Measurements from ENCODE around the gene GPR108.
"Not testable (repeated sequence)": the region's sequence is repeated elsewhere in the genome, so short reads cannot be mapped to it uniquely, and the experiment has no call there.

Gene GPR108

DNA sequence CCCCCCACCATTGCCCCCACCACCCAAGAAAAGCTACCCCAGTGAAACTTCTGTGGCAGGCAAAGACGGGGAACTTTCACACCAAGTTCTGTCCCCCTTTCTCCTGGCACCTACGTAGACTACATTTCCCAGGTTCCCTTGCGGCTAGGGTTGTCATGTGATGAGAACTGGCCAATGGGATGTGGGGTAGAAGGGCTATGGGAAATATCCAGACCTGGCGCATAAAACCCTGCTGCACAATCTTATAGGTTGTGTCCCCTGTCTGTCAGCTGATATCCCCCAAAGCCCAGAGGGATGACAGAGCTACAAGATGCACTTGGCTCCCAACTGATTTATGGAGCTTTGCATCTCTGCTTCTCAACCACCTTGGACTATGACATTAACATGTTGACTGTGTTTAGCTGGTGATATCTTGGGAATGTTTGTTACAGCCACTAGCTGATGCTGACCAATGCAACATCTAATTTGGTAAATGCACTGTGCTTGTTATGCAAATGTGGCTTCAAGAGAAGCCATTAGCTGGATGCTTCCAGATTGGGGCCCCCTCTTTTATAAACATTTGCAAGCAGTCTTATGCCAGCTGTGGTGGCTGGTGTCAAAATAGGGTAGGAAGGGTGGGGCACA lies 23.8 kb upstream of the GPR108 start:
- peak; percentile 59 for DNase-seq (ENCODE audit: low spot score)

DNA sequence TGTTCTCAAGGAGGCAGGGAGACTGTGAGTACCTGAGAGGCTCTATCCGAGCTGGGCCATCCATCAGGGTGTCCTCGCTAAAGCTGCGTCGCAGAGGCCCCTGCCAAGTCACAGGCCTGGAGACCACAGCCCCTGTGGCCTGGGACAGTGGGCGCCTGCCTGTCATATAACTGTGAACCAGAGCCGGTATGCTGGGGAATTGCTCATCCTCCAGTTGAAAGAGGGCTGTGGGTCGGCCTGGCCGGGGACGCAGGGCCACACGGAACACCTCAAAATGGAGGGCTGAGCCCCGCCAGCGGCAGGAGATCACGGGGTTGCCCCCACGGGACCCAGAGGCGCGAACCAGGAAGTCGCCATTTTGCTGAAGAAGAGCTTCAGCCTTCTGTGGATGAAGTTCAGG lies 23.2 kb upstream of the GPR108 start:
- no peak for DNase-seq (ENCODE audit: low spot score)

DNA sequence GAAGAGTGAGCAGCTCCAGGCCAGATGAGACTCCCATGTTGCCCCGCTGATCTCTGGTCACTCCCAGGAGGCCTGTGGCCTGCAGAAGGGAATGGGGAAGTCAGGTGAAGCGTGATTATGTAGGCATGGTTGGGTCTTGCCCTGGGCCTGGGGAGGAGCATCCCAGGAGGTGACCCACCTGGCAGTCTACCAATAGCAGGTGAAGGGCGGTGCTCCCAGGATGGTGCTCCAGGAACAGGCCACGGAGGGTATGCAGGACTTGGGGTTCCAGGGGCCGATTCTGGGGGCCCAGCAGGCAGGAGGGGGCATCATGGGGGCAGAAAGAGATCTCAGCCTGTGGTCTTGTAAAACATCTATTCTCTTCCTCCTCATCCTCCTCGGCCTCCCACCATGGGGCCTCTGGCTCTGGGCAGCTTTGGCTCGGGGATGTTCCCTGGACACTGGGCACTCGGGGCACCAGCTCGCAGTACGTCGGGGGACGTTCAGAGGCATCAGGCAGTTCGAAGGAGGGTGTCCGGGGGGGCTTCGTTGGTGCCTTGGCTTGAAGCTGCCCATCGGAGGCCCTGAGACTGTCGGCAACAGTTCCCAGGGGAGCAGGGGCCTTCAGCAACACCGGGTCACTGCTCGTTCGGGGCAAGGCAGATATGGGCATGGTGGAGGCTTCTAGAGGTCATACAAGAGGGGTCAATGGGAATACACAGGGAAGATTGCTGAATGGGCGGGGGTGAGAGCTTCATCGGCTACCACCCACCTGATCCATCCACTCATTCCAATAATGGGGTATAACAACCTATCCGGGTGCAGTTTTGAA lies 17.5 kb upstream of the GPR108 start:
- no peak for DNase-seq (ENCODE audit: low spot score)

DNA sequence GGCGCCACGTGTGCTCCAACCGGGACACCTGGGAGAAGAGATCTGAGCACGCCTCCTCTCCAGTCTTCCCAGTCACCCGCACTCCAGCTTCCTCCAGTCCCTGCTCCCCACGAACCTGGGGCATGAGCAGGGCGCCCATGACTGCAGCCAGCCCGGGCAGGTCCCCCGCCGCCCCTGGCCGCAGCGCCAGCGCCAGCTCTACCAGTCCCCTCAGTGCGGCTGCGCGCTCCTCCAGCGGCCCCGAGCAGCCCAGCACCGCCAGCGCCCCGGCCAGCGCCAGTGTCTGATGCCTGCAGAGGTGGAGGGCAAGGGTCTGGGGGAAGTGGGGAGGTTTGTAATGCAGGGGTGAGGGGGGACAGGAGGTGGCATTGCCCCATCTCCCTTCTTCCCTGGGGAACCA lies 16.8 kb upstream of the GPR108 start:
- DNase-seq (ENCODE audit: low spot score) = no peak

DNA sequence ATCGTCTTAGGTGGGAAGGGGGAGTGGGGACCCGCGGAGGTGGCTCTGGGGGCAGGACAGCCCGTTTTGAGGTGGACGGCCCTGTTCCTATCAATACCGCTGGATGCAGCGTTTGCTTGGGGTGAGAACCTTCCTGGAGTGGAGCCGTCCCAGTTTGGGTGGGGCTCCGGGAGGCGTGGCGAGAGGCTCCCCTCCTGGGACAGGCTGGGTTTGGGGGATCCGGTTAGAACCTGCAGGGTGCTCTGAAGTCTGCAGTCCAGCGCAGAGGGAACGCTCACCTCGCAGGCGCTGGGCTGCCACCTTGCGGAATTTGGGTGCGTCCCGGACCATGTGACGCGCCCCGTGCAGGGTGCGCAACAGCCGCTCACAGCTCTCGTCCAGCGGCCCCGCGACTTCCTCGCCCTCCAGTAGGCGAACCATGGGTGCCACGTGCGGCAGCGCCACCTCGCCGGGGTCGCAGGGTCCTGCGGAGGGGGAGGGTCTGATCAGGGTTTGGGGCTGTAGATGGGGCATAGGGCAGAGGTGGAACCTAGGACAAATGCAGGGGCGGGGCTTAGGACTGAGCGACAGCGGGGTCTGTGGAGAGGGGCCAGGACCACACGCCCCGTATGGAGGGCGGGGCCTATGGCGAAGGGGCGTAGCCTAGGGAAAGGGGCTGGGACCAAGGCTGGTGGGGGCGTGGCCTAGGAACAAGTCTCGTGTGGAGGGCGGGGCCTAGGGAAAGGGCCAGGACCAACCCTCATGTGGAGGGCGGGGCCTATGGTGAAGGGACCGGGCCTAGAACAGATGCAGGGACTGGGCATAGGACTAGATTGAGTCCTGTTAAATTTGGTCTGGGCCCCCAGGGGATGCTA lies 16.0 kb upstream of the GPR108 start:
- DNase-seq (ENCODE audit: low spot score) = peak; percentile 89

DNA sequence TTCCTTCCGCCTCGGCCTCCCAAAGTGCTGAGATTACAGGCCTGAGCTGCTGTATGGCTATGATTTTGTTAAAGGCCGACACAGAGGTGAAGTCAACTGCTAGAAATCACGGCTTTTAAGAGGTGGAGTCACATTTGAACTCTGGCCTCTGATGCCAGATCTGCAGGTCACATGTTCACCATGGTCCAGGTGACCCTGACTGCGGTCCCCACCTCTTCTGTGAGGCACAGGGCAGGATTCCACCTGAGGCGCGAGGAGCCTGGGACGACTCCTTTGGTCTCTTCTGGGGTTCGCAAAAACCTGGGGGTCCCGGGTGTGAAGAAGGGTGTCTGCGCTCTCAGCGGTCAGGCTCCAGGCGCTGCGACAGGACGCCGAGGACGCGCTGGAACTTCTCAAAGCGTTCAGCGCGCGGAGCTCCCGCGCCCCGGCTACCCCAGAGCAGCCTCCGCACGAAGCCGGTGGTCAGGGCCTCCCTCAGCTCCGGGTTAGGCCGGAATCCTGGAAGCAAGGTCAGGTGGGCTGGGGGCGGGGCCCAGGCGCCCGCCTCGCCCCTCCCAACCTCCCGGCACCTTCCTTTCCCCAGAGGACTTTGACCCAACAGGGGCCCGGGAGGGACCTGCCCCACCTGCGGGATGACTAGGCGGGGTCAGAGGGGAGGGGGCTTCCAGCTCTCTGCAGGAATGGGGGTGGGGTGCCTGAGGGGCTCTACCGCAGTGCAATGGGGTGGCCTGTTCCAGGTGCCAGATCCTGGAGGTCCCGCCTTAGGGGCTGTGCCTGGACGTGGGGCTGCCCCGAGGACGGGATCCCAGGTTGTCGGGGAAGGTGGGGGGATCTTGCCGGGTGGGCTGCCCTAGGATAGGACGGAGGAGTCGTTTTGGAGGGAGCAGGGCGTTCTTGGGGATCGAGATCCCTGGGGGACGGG lies 15.1 kb upstream of the GPR108 start:
- DNase-seq (ENCODE audit: low spot score) = peak; percentile 38

DNA sequence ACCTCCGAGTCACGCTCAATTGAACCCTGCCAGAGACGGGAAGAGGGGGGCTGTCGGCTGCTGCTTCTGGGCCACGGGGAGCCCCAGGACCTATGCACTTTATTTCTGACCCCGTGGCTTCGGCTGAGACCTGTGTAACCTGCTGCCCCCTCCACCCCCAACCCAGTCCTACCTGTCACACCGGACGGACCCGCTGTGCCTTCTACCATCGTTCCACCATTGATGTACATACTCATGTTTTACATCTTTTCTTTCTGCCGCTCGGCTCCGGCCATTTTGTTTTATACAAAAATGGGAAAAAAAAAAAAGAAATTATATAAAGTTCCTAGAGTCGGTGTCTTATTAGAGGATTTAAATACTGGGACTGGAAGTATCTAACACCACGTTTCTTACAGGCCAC lies 13.8 kb upstream of the GPR108 start:
- no peak for DNase-seq (ENCODE audit: low spot score)

DNA sequence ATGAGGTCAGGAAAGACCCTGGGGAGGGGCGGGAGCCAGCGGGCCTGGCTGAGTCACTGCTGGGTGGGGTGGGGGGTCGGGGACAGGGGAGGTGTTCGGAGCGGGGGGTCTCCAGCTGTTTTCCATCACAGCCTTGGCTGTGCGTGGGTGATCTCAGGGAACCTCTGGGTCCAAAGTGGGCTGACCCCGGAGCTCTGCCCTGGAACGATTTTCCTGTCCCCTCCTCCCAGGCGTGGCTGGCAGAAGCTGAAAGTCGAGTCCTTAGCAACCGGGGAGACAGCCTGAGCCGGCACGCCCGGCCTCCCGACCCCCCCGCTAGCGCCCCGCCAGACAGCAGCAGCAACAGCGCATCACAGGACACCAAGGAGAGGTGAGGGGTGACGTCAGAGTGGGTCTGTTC lies 12.7 kb upstream of the GPR108 start:
- DNase-seq (ENCODE audit: low spot score) = peak; percentile 45

DNA sequence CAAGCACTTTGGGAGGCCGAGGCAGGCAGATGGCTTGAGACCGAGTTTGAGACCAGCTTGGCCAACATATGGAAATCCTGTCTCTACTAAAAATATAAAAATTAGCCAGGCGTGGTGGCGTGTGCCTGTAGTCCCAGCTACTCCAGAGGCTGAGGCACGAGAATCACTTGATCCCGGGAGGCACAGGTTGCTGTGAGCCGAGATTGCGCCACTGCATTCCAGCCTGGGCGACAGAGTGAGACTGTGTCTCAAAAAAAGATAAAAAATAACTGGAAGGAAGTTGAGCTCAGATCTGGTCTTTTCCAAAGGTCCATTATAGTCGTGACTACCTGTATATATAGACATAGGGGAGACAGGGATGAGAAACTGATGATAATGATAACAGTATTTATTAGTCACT lies 11.2 kb upstream of the GPR108 start:
- DNase-seq (ENCODE audit: low spot score) = not testable (repeated sequence)

DNA sequence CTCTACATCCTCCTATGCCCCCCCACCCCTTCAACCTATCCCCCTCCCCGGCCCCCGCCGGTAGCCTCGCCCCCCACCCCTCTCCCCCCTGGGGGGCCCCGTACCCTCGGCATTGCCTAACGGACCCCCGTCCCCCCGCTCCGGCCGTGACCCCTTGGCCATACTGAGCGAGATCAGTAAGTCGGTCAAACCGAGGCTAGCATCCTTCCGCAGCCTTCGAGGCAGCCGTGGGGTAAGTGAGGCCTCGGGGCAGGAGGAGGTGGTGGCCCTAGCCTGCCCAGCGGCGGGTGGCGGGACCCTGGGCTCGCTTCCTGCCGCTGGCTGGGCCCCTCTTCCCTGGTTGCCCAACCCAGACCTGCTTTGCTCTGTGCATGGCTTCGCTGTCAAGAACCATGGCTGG lies 8.6 kb upstream of the GPR108 start:
- no peak for DNase-seq (ENCODE audit: low spot score)

DNA sequence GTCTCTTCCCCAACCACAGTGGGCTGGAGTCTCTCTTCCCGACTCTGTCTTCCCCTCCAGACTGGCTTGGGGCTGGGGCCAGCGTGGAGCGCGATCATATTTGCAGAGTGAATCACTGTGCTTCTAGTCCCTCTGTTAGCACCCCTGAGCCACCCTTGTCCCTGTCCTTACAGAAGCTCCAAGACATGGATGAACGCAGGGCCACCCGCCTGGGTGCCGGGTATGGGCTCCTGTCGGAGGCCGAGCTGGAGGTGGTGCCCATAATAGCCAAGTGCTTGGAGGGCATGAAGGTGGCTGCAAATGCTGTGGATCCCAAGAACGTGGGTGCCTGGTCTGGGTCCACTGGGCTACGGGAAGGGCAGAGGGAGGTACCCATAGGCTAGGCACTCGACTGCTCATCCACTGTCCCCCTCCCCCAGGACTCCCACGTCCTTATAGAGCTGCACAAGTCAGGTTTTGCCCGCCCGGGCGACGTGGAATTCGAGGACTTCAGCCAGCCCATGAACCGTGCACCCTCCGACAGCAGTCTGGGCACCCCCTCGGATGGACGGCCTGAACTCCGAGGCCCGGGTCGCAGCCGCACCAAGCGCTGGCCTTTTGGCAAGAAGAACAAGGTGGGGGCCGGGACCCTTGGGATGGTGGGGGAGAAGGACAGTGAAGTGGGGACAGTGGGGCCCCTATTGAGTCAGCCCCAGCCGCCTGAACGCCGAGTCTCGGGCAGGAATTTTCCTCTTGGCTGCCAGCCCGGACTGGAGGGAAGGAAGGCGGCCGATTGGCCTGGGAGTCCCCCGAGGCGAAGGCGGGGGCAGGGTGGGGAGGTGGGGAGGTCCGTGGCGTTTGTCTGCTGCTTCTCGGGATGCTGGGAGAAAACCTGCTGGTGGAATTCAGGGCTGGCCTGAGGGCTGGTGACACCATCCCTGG lies 7.3 kb upstream of the GPR108 start:
- DNase-seq (ENCODE audit: low spot score) = peak; percentile 88

DNA sequence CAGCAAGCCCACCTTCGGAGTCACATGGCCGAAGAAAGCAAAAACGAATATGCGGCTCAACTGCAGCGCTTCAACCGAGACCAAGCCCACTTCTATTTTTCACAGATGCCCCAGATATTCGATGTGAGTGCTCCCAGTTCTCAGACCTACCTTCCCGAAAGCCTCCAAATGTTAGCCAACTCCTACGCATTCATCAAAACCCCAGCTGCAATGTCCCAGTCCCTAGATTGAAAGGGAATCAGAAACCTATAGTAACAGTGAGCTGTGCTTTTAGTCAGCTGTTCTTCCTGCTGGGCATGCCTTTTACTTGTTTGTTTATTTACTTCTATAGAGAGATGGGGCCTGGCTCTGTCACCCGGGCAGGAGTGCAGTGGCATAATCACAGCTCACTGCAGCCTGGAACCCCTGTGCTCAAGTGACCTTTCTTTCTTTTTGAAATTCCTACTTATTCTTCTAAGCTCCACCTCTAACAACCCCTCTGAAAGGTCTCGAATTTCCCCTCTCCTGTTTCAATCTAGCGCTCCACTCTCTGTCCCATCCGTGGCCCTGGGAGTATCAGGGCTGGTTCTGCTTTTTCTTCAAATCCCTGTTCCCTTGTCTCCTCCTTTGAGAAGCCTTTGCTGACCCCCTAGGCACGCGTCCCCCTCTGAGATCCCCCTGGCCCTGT lies 6.5 kb upstream of the GPR108 start:
- no peak for DNase-seq (ENCODE audit: low spot score)

DNA sequence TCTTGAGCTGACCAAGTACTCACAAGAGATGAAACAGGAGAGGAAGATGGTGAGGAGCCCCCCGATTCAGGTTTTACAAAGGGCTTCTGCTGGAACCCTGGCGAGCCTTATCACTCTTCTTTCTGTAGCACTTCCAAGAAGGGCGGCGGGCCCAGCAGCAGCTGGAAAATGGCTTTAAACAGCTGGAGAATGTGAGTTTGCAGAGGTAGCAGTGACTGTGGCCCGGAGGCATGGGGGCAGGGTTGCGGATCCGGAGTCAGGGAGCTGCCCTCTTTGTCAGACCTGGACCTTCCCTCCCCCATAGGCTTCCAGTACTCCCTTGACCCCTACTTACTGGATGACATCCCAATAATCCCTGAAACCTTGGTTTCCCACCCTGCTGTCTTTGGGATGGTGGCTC lies 5.7 kb upstream of the GPR108 start:
- DNase-seq (ENCODE audit: low spot score) = no peak

DNA sequence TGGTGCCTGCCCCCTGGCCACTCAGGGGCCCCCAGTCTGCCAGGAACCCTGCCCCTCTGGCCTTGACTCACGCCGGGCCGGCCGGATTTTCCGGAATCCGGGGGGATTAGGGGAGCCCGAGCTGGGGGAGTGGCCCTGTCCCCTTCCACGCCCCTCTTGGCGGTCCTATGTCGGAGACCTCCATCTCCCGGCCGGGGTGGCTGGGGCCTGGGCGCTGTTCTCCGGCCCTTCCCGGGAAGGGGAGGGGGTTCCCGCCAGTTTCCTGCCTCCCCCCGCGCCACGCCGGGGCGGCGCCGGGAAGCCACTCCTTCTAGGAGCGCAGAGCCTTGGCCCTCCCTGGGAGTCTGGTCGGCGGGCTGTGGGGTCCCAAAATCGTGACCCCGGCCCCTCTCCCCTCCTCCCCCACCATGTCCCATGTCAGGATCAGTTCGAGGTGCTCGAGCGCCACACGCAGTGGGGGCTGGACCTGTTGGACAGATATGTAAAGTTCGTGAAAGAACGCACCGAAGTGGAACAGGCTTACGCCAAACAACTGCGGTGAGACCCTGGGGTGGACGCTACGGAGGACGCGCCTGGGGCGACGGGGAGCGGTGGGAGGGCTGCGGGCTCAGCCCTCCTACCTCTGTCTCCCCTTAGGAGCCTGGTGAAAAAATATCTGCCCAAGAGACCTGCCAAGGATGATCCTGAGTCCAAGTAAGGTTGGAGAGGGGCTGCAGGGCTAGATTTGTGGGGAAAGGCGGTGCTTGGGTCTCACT lies 3.4 kb upstream of the GPR108 start:
- peak; percentile 67 for DNase-seq (ENCODE audit: low spot score)

DNA sequence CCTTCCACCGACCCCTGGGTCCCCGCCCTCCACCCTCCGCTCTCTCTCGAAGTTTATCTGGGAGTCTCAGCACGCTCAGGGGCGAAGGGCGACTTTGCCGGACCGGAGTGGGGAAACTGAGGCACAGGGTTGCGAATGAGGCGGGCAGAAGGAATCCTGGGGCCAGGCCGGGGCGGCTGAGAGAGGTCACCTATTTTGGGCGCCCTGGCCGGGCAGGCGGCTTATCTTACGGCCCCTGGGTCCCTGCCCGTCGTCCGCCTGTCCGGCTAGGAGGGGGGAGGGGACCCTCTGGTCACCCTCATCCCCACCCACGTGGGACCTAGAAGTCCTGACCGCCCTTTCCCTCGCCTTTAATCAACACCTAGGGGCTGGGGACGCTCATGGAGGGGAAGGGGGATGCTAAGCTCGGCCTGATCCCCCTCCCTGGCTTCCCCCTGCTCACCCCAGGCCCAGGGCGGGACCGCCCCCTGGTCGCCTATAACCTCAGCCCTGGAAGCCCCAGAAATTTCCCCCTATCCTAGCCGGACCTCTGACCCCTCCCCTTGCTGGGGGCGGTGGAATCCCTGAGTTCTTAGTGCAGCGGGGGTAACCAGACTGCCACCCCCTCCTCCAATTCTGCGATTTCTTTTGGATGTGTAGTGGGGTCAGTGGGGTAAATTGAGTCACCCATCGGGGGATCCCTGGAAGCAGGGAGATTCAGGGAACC lies 2.7 kb upstream of the GPR108 start:
- no peak for DNase-seq (ENCODE audit: low spot score)

DNA sequence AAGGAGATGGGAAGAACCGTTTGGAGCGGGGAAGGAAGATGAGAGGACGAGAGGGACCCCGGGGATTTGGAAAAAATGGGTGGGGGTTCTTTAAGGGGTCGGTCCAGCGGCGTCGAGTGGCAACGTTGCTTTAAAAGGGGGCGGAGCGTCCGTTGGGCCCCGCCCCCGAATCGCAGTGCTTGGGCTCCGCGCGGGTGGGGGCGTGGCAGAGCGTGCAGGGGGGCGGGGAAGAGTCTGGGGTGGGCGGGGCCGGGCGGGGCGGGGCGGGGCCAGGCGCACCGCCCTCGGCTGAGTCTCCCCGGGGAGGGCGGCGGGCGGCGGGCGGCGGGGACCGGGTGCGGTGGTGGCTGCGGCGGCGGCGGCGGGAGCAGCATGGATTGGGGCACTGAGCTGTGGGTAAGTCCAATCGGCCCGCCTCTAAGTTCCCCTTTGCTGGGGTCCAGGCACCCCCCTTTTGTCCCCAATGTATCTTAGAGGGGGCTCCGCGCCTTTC lies 2.1 kb upstream of the GPR108 start, which contains the start of gene TRIP10:
TSS of gene TRIP10 (plus strand) at position 291 of the 493 bp plus-strand sequence. CDS start at position 373, 82 bp downstream.
- DNase-seq (ENCODE audit: low spot score) = peak; percentile 91

DNA sequence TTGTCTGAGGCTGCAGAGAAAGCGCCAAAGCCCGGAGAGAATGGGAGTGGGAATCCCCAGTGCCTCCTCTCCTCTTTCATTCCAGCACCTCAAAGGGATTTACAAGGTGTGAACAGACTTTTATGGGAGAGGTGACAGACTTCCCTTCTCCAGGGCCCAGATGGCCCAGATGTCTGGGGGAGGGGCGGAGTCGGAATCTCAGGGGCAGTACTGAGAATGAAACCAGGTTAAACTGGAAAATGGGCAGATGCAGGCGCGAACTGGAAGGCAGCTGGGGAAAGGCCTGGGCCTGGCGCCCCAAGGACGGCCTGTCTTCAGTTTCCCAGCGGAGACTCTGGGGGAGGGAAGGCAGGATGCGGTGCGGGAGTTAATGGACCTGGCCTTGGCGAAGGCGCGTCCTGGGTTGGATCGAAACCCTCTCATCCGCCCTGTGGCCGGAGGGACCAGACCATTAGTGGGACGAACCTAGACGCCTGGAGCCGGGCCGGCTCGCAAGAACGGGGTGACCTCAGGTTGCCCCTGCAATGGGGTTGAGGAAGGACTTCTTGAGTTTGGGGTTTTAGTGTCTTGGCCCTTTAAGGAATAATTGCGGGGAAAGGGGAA lies 1.5 kb upstream of the GPR108 start:
- DNase-seq (ENCODE audit: low spot score) = peak; percentile 70
